ENCODE data around the gene NFAT5. TPM values are rescaled to one million over a fixed set of nuclear protein-coding genes. Genes with fewer than 3 reads are reported as not detected.
"Not testable (repeated sequence)": the region's sequence is repeated elsewhere in the genome, so short reads cannot be mapped to it uniquely, and the experiment has no call there.

NFAT5 gene
- total and polyA plus RNA-seq, 7 donors = 1.6 to 27.9 (median 18.8) TPM

GRCh38 chr16:69554495-69554894 is 11.3 kb upstream of the NFAT5 start:
- H3K27ac ChIP-seq = no peak overlapping the region
- H3K4me3 ChIP-seq = no peak overlapping the region
- DNase-seq = no peak
- intact Hi-C loops (cut with DNase I) = no loop called here
- H3K4me1 ChIP-seq = no peaks in the 10 kb centered on the region
- 93 to 95% (median 94%) methylated on average over 2 of the region's 2 CpGs for WGBS, 3 donors
- no peak for TF ChIP-seq CTCF (IDR thresholded peaks at IDR 0.05)
- no peaks in the 10 kb centered on the region for H3K9me3 ChIP-seq
- no peaks in the 10 kb centered on the region for H3K36me3 ChIP-seq (ENCODE audit: insufficient read depth in 1 of 2, low read depth in 1 of 2)
- no peaks in the 10 kb centered on the region for H3K27me3 ChIP-seq (ENCODE audit: insufficient read depth in 3 of 3, low read length in 2 of 3)
- no peak for ATAC-seq

DNA sequence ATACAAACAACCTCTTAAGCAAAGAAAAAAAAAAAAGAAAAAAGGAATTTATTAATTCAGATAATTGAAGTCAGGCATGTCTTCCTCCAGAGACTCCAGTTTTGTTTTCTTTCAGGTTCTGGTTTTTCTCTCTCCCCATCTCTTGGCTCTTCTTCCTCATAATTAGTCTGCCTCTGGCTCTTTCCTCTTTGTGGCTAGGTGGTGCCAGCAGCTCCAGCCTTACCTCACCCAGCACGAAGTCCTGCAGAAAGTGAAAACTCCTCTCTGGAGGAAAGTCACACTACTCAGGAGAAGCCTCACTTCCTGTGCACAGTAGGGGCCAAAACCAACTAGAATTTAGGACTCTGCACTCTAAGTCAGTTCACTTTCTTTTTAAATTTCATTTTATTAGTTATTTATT is 10.3 kb upstream of the NFAT5 start:
- H3K36me3 ChIP-seq (ENCODE audit: insufficient read depth in 1 of 2, low read depth in 1 of 2) = no peaks in the 10 kb centered on the region
- H3K4me3 ChIP-seq = no peak overlapping the region
- ATAC-seq (no peak), DNase-seq (no peak)
- no peaks in the 10 kb centered on the region for H3K27me3 ChIP-seq (ENCODE audit: insufficient read depth in 3 of 3, low read length in 2 of 3)
- 31 to 43% (median 43%) methylated on average over 1 of the region's 1 CpG for WGBS, 3 donors
- no peaks in the 10 kb centered on the region for H3K4me1 ChIP-seq
- H3K9me3 ChIP-seq = no peaks in the 10 kb centered on the region
- intact Hi-C loops (cut with DNase I) = no loop called here
- TF ChIP-seq CTCF (IDR thresholded peaks at IDR 0.05) = no peak
- no peak overlapping the region for H3K27ac ChIP-seq

DNA sequence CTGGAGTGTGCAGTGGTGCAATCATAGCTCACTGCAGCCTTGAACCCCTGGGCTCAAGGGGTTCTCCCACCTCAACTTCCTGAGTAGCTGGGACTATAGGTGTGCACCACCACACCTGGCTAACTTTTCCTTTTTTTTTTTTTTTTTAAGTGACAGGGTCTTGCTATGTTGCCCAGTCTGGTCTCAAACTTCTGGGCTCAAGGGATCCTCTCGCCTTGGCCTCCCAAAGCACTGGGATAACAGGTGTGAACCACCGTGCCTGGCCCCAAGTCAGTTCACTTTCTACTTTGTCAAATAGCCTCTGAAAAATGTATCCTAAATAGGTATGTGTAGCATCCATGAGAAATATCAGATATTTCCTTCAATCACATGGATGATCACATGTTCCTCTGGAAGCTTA is 9.9 kb upstream of the NFAT5 start:
- no peaks in the 10 kb centered on the region for H3K27me3 ChIP-seq (ENCODE audit: insufficient read depth in 3 of 3, low read length in 2 of 3)
- H3K27ac ChIP-seq = no peak overlapping the region
- TF ChIP-seq CTCF (IDR thresholded peaks at IDR 0.05) = no peak
- H3K9me3 ChIP-seq = no peaks in the 10 kb centered on the region
- 92 to 98% (median 92%) methylated on average over 2 of the region's 2 CpGs for WGBS, 3 donors
- no peak for ATAC-seq
- no peak for DNase-seq
- intact Hi-C loops (cut with DNase I) = no loop called here
- H3K4me3 ChIP-seq = no peak overlapping the region
- H3K36me3 ChIP-seq (ENCODE audit: insufficient read depth in 1 of 2, low read depth in 1 of 2) = no peaks in the 10 kb centered on the region
- no peaks in the 10 kb centered on the region for H3K4me1 ChIP-seq

- no peaks in the 10 kb centered on the region for H3K4me1 ChIP-seq
- intact Hi-C loops (cut with DNase I) = no loop called here
- TF ChIP-seq CTCF (IDR thresholded peaks at IDR 0.05) = no peak
- no peaks in the 10 kb centered on the region for H3K27me3 ChIP-seq (ENCODE audit: insufficient read depth in 3 of 3, low read length in 2 of 3)
- DNase-seq = no peak
- WGBS, 3 donors = 84 to 90% (median 87%) methylated on average over 2 of the region's 2 CpGs
- H3K4me3 ChIP-seq = no peak overlapping the region
- H3K27ac ChIP-seq = no peak overlapping the region
- no peak for ATAC-seq
- H3K9me3 ChIP-seq = no peaks in the 10 kb centered on the region
- H3K36me3 ChIP-seq (ENCODE audit: insufficient read depth in 1 of 2, low read depth in 1 of 2) = no peaks in the 10 kb centered on the region
These were observed 6.6 kb upstream of the NFAT5 start for GRCh38 chr16:69559164-69559563.

DNA sequence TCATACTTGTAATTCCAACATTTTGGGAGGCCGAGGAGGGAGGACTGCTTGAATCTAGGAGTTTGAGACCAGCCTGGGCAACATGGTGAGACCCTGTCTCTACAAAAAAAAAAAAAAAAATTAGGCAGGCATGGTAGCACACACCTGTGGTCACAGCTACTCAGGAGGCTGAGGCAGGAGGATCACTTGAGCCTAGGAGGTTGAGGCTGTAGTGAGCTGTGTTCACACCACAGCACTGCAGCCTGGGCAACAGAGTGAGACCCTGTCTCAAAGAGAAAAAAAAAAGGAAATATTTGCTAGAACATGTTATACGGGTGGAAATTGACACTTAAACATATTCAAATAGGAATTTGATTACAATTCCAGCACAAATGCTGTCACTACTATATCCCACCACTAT is 4.4 kb upstream of the NFAT5 start:
- WGBS, 3 donors = 90 to 96% (median 93%) methylated on average over 2 of the region's 2 CpGs
- ATAC-seq; intact Hi-C loops (cut with DNase I); H3K9me3 ChIP-seq; H3K27ac ChIP-seq; H3K4me1 ChIP-seq; DNase-seq; H3K36me3 ChIP-seq (ENCODE audit: insufficient read depth in 1 of 2, low read depth in 1 of 2); H3K4me3 ChIP-seq; H3K27me3 ChIP-seq (ENCODE audit: insufficient read depth in 3 of 3, low read length in 2 of 3): not testable (repeated sequence)

All from psoas muscle (tissue), 8 donors.